Measurements from ENCODE around the gene TCF7. TPM values are rescaled to one million over a fixed set of nuclear protein-coding genes. Genes with fewer than 3 reads are reported as not detected.

Gene TCF7
- total and polyA plus RNA-seq, 2 of the 13 experiments (the other 11 are each of a cell fraction or from before 2014, with no cell fraction given) = 6.3 to 6.8 TPM

GRCh38 chr5:134101686-134102439, 12.6 kb upstream of the TCF7 start (continued):
- TF ChIP-seq DBP (CRISPR knock-in tag; IDR thresholded peaks at IDR 0.05; ENCODE audit: not compliant biosample characterization) (no peak), ZNF609 (CRISPR knock-in tag; IDR thresholded peaks at IDR 0.05; ENCODE audit: borderline replicate concordance) (no peak), SKI (IDR thresholded peaks at IDR 0.05; ENCODE audit: partially characterized antibody) (no peak), SP1 (IDR thresholded peaks at IDR 0.05) (no peak), SP1 (CRISPR knock-in tag; IDR thresholded peaks at IDR 0.05) (no peak), XRCC5 (optimal IDR thresholded peaks at IDR 0.05; ENCODE audit: low read length) (peak; percentile 82), ZNF597 (CRISPR knock-in tag; IDR thresholded peaks at IDR 0.05) (no peak), KLF9 (CRISPR knock-in tag; IDR thresholded peaks at IDR 0.05; ENCODE audit: low read depth) (no peak), NR2F1 (CRISPR knock-in tag; IDR thresholded peaks at IDR 0.05) (no peak), ARNT2 (CRISPR knock-in tag; IDR thresholded peaks at IDR 0.05; ENCODE audit: low read depth) (no peak), HCFC1 (IDR thresholded peaks at IDR 0.05; ENCODE audit: low read depth, low read length) (no peak), THAP9 (CRISPR knock-in tag; IDR thresholded peaks at IDR 0.05; ENCODE audit: borderline replicate concordance) (no peak), REL (CRISPR knock-in tag; conservative IDR thresholded peaks at IDR 0.05) (no peak), ZFYVE20 (CRISPR knock-in tag; IDR thresholded peaks at IDR 0.05; ENCODE audit: borderline replicate concordance, low read depth) (no peak), ATM (IDR thresholded peaks at IDR 0.05; ENCODE audit: borderline replicate concordance) (no peak), ZNF12 (CRISPR knock-in tag; IDR thresholded peaks at IDR 0.05) (no peak), ZFP62 (CRISPR knock-in tag; IDR thresholded peaks at IDR 0.05) (no peak), ZBTB42 (CRISPR knock-in tag; IDR thresholded peaks at IDR 0.05) (no peak), GPBP1L1 (CRISPR knock-in tag; IDR thresholded peaks at IDR 0.05) (no peak)

Data from HepG2 (cell line).